Measurements from ENCODE around the gene GSE1. TPM values are rescaled to one million over a fixed set of nuclear protein-coding genes. Genes with fewer than 3 reads are reported as not detected.

Gene GSE1
- polyA plus RNA-seq, 1 donor: 94.9 TPM

DNA sequence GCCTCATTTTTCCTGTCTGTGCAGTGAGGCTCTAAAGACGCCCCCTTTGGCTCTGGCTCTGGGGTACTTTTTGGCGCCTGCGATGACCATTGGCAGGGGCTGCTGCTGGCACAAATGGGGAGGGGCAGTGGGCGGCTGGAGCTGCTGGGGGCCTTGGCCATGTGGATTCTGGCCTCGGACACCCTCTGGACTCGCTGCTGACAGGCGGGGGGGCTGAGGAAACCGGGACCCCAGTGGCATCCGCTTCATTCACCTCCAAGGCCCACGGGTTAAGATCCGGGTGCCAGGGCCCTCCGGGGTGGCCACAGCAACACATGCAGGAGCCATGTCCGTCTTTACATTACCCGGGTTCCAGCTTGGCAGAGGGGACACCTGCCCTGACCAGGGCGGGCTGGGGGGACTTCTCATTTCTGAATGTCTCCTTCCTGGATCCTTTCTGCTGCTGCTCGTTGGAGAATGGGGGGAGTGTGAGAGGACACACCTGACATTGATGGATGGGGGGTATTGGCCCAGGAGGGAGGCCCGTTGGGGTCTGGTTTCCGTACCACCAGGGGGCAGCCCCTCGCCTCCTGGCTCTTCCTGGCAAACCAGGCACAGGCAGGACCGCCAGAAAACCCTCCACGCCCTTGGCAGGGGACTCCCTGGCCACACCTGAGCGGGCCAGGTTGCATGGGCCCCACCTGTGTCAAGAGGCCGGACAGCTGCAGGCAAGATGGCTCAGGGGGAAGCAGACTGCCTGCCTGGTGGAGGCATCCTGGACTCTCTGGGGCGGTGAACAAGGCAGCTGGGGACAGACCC, 21.8 kb downstream of the GSE1 start:
- H3K27ac ChIP-seq (ENCODE audit: low read length): no peak overlapping the region

DNA sequence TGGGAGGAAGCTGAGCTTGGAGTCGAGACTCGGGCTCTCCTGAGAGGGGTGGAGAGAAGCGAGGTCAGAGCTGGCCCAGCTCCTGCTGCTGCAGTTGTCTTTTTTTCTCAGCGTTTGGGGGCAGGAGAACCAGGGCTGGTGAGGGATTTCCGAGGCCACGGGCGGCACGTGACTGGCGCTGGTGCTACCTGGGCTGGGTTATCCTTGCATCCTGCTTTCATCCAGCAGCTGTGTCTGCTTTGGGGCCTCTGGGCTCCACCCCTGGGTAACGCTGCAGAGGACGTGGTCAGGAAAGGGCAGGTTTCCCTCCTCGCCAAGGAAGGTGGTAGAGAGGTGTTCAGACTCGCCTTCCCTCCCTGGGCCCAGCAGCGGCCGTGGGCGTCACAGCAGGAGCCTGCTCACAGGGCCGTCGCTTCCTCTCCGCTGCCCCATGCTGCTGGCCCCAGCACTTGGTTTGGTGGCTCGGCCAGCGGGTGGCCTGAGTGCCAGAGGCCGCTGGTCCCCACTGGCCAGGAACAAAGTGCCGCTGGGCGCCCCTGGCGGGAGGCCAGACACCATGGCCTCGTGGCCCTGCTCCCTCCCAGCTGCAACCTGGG, 22.5 kb downstream of the GSE1 start:
- no peaks in the 10 kb centered on the region for H3K27me3 ChIP-seq (ENCODE audit: control insufficient read depth, insufficient read depth, low read length)
- H3K27ac ChIP-seq (ENCODE audit: low read length): no peak overlapping the region
- WGBS (ENCODE audit: insufficient coverage, low lambda C conversion rate): 87% methylated on average over 3 of the region's 26 CpGs
- peaks cover 33% of the 10 kb centered on the region for H3K36me3 ChIP-seq (ENCODE audit: control insufficient read depth, insufficient read depth, low read length)
- H3K4me1 ChIP-seq (ENCODE audit: control insufficient read depth, insufficient read depth, low read length): no peaks in the 10 kb centered on the region
- no peak for DNase-seq
- no peaks in the 10 kb centered on the region for H3K9me3 ChIP-seq (ENCODE audit: control insufficient read depth, low read depth, low read length)
- no peak overlapping the region for H3K4me3 ChIP-seq (ENCODE audit: low read length)

More for the DNA sequence above, 21.8 kb downstream of the GSE1 start:
- WGBS (ENCODE audit: insufficient coverage, low lambda C conversion rate): no CpG with 5 or more reads among the region's 24 CpGs
- H3K36me3 ChIP-seq (ENCODE audit: control insufficient read depth, insufficient read depth, low read length): peaks cover 29% of the 10 kb centered on the region
- no peak for DNase-seq
- H3K4me3 ChIP-seq (ENCODE audit: low read length): no peak overlapping the region
- no peaks in the 10 kb centered on the region for H3K4me1 ChIP-seq (ENCODE audit: control insufficient read depth, insufficient read depth, low read length)
- no peaks in the 10 kb centered on the region for H3K9me3 ChIP-seq (ENCODE audit: control insufficient read depth, low read depth, low read length)
- no peaks in the 10 kb centered on the region for H3K27me3 ChIP-seq (ENCODE audit: control insufficient read depth, insufficient read depth, low read length)

DNA sequence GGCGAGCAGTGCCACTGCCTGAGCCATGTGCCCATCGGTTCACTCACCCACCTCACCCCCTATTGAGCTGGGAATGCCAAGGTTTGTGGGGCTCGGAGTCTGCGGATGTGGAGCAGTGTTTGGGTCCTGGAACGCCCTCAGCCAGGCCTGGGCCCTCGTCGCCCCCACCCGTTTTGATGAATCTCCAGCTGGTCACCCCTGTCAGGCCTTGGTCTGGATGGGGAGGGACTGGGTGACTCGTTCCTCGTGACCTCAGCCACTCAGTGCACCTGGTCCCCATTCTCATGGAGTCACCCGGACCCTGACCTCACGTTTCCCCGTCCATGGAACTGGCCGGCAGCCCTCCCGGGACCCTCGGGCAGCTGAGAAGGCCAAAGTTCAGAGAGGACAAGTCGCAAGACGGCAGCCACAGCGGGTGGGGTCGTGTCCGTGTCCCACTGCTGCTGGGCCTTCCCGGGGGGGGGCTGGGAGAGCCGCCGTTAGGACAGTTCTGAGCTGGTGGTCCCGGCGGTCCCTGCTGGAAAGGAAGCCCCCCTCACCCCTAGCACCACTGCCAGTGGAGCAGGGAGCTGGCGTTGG, 23.2 kb downstream of the GSE1 start:
- WGBS (ENCODE audit: insufficient coverage, low lambda C conversion rate): no CpG with 5 or more reads among the region's 27 CpGs
- Histone ChIP-seq H3K27ac (ENCODE audit: low read length) (no peak overlapping the region), H3K4me3 (ENCODE audit: low read length) (no peak overlapping the region)

DNA sequence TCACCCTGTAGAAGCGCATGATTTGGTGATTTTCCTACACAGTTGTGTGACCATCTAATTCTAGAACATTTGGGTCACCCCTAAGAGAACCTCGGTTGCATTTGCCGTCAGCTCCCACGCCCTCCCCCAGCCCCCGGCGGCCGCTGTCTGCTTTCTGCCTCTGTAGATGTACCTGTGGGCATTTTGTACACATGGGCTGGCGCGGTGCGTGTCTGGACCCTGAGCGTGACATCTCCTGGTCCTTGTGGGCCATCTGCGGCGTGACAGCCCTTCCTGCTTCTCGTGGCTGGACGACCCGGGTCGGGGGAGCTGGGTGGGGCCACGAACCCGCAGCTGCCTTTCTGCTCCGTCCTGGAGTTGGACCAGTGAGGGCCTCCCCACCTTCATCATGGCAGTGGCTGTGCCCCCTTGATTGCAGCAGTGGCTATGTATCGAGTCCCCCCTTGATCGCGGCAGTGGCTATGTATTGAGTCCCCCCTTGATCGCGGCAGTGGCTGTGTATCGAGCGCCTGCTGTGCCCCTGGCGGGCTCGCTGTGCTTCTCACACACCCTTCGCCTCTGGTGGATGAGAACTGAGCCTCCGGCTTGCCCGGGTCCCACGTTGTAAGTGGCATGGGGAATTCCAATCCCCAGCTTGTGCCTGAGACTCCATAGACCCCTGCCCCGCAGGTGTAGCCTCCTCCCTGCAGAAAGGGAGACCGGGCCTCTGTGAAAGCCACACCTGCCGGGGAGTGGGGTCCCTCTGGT, 24.1 kb downstream of the GSE1 start:
- no peak overlapping the region for H3K27ac ChIP-seq (ENCODE audit: low read length)
- H3K4me1 ChIP-seq (ENCODE audit: control insufficient read depth, insufficient read depth, low read length): no peaks in the 10 kb centered on the region
- H3K36me3 ChIP-seq (ENCODE audit: control insufficient read depth, insufficient read depth, low read length): peaks cover 33% of the 10 kb centered on the region
- DNase-seq: no peak
- 100% methylated on average over 1 of the region's 36 CpGs for WGBS (ENCODE audit: insufficient coverage, low lambda C conversion rate)
- H3K4me3 ChIP-seq (ENCODE audit: low read length): no peak overlapping the region
- H3K27me3 ChIP-seq (ENCODE audit: control insufficient read depth, insufficient read depth, low read length): no peaks in the 10 kb centered on the region
- no peaks in the 10 kb centered on the region for H3K9me3 ChIP-seq (ENCODE audit: control insufficient read depth, low read depth, low read length)

More for the DNA sequence above, 23.2 kb downstream of the GSE1 start:
- H3K4me1 ChIP-seq (ENCODE audit: control insufficient read depth, insufficient read depth, low read length): no peaks in the 10 kb centered on the region
- H3K9me3 ChIP-seq (ENCODE audit: control insufficient read depth, low read depth, low read length): no peaks in the 10 kb centered on the region
- no peaks in the 10 kb centered on the region for H3K27me3 ChIP-seq (ENCODE audit: control insufficient read depth, insufficient read depth, low read length)
- DNase-seq: no peak
- peaks cover 33% of the 10 kb centered on the region for H3K36me3 ChIP-seq (ENCODE audit: control insufficient read depth, insufficient read depth, low read length)

DNA sequence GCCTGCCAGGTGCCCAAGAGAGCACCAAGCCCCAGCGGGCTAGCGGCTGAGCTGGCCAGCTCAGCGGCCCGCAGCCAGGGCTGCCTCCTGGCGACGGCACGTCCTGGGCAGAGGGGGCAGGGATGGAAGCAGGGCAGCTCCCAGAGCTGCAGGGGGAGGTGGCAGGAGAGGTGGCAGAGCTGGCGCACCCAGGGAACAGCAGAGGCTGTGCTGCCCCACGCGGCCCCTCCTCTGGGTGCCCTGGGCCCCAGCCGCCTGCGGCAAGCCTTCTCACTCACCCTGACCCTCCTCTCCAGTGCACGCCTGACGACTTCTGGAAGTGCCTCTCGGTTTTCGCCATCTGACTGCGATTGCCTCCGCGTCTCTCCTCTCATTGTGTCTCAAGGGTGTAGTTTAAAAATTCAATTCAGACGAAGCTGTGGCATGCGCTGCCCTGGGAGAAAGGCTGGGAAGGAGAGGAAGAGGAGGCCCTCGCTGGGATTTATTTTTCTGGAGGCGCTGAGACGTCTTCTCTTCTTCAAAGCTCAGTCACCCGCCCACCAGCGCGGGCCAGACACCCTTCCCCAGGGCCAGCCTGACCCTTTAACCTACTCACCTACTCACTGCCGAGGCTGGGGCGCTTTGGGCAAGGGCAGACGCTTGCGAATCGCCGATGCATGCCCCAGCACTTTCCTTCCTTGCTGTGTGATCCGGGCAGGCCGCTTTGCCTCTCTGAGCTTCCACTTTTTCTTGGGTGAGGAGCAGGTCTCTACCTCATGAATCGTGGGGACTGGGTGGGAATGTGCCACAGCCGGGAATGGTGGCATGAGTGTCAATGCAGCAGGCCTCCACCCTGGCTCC, 24.9 kb downstream of the GSE1 start:
- no CpG with 5 or more reads among the region's 37 CpGs for WGBS (ENCODE audit: insufficient coverage, low lambda C conversion rate)

DNA sequence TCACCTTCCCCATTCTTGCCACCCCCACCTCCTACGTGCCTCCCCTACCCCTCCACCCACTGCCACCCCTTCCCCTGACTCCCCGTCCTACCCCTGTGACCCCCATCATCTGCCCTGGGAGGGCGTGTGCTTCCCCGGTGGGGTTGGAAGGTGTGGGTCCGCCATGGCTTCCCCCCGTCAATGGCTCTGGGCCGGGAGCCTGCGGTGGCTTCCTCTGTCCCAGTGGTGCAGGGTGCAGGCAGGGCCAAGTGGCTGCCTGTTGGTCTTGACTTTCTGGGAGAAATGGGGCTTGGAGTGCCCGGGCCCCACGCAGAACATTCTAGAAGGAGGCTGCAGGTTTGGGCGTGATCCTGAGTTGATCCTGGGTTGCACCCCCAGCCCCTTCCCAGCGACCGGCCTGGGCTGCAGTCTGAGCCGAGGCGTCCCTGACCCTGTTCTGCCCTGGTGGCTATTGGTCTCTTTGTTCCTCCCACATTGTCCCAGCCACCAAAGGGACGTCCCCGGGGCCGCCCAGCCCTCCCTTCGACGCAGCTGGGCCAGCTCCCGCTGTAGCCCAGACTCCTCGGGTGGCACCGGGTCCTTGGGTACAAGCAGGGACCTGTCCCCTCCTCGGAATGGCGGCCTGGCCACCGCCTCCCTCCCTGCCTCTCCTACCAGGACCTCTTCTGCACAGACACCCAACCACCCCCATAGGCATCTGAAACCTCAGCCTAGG, 25.7 kb downstream of the GSE1 start:
- no peak for DNase-seq
- H3K27ac ChIP-seq (ENCODE audit: low read length): no peak overlapping the region
- no peaks in the 10 kb centered on the region for H3K9me3 ChIP-seq (ENCODE audit: control insufficient read depth, low read depth, low read length)
- H3K4me3 ChIP-seq (ENCODE audit: low read length): no peak overlapping the region
- WGBS (ENCODE audit: insufficient coverage, low lambda C conversion rate): no CpG with 5 or more reads among the region's 26 CpGs
- H3K4me1 ChIP-seq (ENCODE audit: control insufficient read depth, insufficient read depth, low read length): no peaks in the 10 kb centered on the region
- H3K27me3 ChIP-seq (ENCODE audit: control insufficient read depth, insufficient read depth, low read length): no peaks in the 10 kb centered on the region
- H3K36me3 ChIP-seq (ENCODE audit: control insufficient read depth, insufficient read depth, low read length): peaks cover 34% of the 10 kb centered on the region

More for the DNA sequence above, 24.9 kb downstream of the GSE1 start:
- no peak for DNase-seq
- Histone ChIP-seq H3K27ac (ENCODE audit: low read length) (no peak overlapping the region), H3K27me3 (ENCODE audit: control insufficient read depth, insufficient read depth, low read length) (no peaks in the 10 kb centered on the region), H3K4me1 (ENCODE audit: control insufficient read depth, insufficient read depth, low read length) (no peaks in the 10 kb centered on the region), H3K4me3 (ENCODE audit: low read length) (no peak overlapping the region), H3K9me3 (ENCODE audit: control insufficient read depth, low read depth, low read length) (no peaks in the 10 kb centered on the region), H3K36me3 (ENCODE audit: control insufficient read depth, insufficient read depth, low read length) (peaks cover 33% of the 10 kb centered on the region)

DNA sequence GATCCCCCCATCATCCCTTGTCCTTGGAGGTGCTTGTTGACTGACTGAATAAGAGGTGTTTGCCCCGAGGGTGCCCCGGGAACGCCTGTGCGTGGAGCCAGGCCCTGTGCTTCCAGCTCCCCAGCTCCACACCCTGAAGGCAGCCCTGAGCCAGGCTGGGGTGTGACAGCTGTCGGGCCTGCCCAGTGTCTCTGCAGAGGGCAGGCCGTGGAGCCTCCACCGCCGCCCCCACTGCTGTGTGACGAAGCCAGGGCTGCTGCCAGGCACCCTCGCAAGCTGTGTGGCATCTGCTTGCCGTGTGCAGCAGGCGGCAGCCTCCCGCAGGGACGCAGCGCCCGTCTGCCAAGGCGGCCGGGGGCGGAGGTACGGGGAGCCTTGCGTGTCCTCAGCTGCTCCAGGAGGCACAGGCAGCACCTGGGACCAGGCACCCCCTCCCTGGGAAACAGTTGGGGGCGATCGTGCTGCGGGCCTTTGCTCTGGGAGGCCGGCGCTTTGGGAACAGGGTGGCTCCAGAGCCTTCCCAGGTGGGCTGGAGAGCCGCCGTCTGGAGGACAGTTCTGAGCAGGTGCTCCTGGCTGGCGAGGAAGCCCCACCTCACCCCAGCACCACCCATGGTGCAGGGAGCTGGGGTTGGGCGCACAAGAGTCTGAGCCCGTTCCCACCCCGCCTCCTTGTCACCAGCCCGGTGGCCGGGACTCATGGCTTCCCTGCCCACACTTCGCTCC, 26.6 kb downstream of the GSE1 start:
- no peak for DNase-seq
- H3K36me3 ChIP-seq (ENCODE audit: control insufficient read depth, insufficient read depth, low read length): peaks cover 28% of the 10 kb centered on the region
- no peaks in the 10 kb centered on the region for H3K27me3 ChIP-seq (ENCODE audit: control insufficient read depth, insufficient read depth, low read length)
- WGBS (ENCODE audit: insufficient coverage, low lambda C conversion rate): no CpG with 5 or more reads among the region's 35 CpGs
- no peak overlapping the region for H3K27ac ChIP-seq (ENCODE audit: low read length)
- H3K9me3 ChIP-seq (ENCODE audit: control insufficient read depth, low read depth, low read length): no peaks in the 10 kb centered on the region
- H3K4me1 ChIP-seq (ENCODE audit: control insufficient read depth, insufficient read depth, low read length): peaks cover 3% of the 10 kb centered on the region
- no peak overlapping the region for H3K4me3 ChIP-seq (ENCODE audit: low read length)

DNA sequence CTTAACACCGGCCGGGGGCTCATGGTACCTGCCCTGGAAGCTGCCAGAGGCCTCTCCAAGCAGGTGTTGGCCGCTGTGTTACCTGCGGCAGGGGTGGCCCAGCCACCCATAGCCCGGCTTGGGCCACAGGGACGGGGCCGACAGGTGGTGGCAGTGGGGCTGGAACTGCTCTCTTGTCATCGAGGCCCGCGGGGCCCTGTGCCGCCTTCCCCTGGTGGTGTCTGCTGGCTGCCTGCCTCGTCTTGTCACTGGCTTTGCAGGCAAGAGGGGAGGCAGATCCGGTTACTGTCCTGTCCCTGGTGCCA, 27.1 kb downstream of the GSE1 start:
- Histone ChIP-seq H3K27ac (ENCODE audit: low read length) (no peak overlapping the region), H3K27me3 (ENCODE audit: control insufficient read depth, insufficient read depth, low read length) (no peaks in the 10 kb centered on the region), H3K9me3 (ENCODE audit: control insufficient read depth, low read depth, low read length) (no peaks in the 10 kb centered on the region), H3K36me3 (ENCODE audit: control insufficient read depth, insufficient read depth, low read length) (peaks cover 28% of the 10 kb centered on the region), H3K4me1 (ENCODE audit: control insufficient read depth, insufficient read depth, low read length) (peaks cover 8% of the 10 kb centered on the region), H3K4me3 (ENCODE audit: low read length) (no peak overlapping the region)
- no peak for DNase-seq
- WGBS (ENCODE audit: insufficient coverage, low lambda C conversion rate): no CpG with 5 or more reads among the region's 13 CpGs

DNA sequence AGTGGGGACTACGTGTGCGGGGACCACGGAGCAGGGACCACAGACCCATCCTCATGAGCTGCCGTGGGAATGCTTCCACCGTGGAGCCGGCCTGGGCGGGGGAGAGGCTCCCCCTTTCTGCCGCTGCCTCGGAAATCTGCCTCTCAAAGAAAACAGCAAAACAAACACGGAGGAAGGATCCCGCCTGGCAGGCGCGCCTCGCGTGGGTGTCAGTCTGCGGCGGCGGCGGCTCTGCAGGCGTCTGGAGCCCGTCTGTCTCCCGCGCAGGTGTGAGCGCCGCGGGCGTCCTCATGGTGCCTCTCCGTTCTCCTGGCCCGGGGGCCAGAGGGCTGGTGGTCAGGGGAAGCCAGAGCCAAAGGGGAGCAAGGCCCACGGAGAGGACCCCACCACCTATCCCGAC, 27.5 kb downstream of the GSE1 start:
- DNase-seq: no peak
- WGBS (ENCODE audit: insufficient coverage, low lambda C conversion rate): no CpG with 5 or more reads among the region's 31 CpGs
- Histone ChIP-seq H3K9me3 (ENCODE audit: control insufficient read depth, low read depth, low read length) (no peaks in the 10 kb centered on the region), H3K27me3 (ENCODE audit: control insufficient read depth, insufficient read depth, low read length) (no peaks in the 10 kb centered on the region), H3K4me1 (ENCODE audit: control insufficient read depth, insufficient read depth, low read length) (peaks cover 8% of the 10 kb centered on the region), H3K4me3 (ENCODE audit: low read length) (no peak overlapping the region), H3K27ac (ENCODE audit: low read length) (no peak overlapping the region), H3K36me3 (ENCODE audit: control insufficient read depth, insufficient read depth, low read length) (peaks cover 26% of the 10 kb centered on the region)
